Neural progenitor cell (in vitro differentiated cells): ENCODE data around the gene FAT1. TPM values are rescaled to one million over a fixed set of nuclear protein-coding genes. Genes with fewer than 3 reads are reported as not detected.

Experiments
- DNase-seq: peaks from one replicate; pipeline ENCODE4 v3.0.0-alpha.2; 2016; ENCODE audit warnings: low spot score
- H2AFZ ChIP-seq: fragments of 200-600 bp; sonication (generic); replicated peaks from 2 replicates; pipeline ENCODE4 v1.6.1; 2016; ENCODE audit warnings: antibody characterized with exemption
- H3F3A ChIP-seq: fragments of 200-600 bp; sonication (generic); 2 replicates; pipeline ENCODE4 v1.6.1; 2016; ENCODE audit warnings: antibody characterized with exemption, low read depth
- H3K27ac ChIP-seq: fragments of 200-600 bp; sonication (generic); 2 replicates; pipeline ENCODE4 v1.5.1; 2016; ENCODE audit warnings: mild to moderate bottlenecking
- H3K27me3 ChIP-seq: fragments of 200-600 bp; sonication (generic); 2 replicates; pipeline ENCODE4 v1.6.1; 2016; ENCODE audit warnings: mild to moderate bottlenecking, moderate library complexity
- H3K36me3 ChIP-seq: fragments of 200-600 bp; sonication (generic); 2 replicates; pipeline ENCODE4 v1.5.1; 2016
- H3K4me1 ChIP-seq: fragments of 200-600 bp; sonication (generic); 2 replicates; pipeline ENCODE4 v1.6.1; 2016; ENCODE audit warnings: mixed run types
- H3K4me2 ChIP-seq: fragments of 200-600 bp; sonication (generic); 2 replicates; pipeline ENCODE4 v1.6.1; 2016
- H3K4me3 ChIP-seq: fragments of 200-600 bp; sonication (generic); 2 replicates; pipeline ENCODE4 v1.5.1; 2016
- H3K79me2 ChIP-seq: fragments of 200-600 bp; sonication (generic); 2 replicates; pipeline ENCODE4 v1.6.1; 2016; ENCODE audit warnings: low read depth
- H3K9ac ChIP-seq: fragments of 200-600 bp; sonication (generic); 2 replicates; pipeline ENCODE4 v1.6.1; 2016
- H3K9me3 ChIP-seq: fragments of 200-600 bp; sonication (generic); 2 replicates; pipeline ENCODE4 v1.5.1; 2016; ENCODE audit warnings: low read depth
- H4K20me1 ChIP-seq: fragments of 200-600 bp; sonication (generic); 2 replicates; pipeline ENCODE4 v1.6.1; 2016; ENCODE audit warnings: low read depth
- H3K27ac Mint-ChIP-seq: 3 replicates; pipeline ENCODE4 v1.8.0; 2021; ENCODE audit warnings: mixed read lengths
- H3K27me3 Mint-ChIP-seq: 2 replicates; pipeline ENCODE4 v1.8.0; 2022; ENCODE audit warnings: low read depth, mild to moderate bottlenecking, inconsistent platforms, moderate library complexity, mixed read lengths; ENCODE audit not compliant: insufficient read depth
- H3K36me3 Mint-ChIP-seq: 3 replicates; pipeline ENCODE4 v1.8.0; 2021; ENCODE audit warnings: mixed read lengths
- H3K4me1 Mint-ChIP-seq: 3 replicates; pipeline ENCODE4 v1.8.0; 2021; ENCODE audit warnings: mixed read lengths
- H3K4me3 Mint-ChIP-seq: 3 replicates; pipeline ENCODE4 v1.8.0; 2021; ENCODE audit warnings: mild to moderate bottlenecking, moderate library complexity, mixed read lengths
- H3K9me3 Mint-ChIP-seq: 3 replicates; pipeline ENCODE4 v1.8.0; 2020; ENCODE audit warnings: mixed read lengths
- EZH2 ChIP-seq: fragments of 200-600 bp; sonication (generic); IDR thresholded peaks from 2 replicates; pipeline ENCODE4 v1.6.1; 2017; ENCODE audit warnings: antibody characterized with exemption, mild to moderate bottlenecking, moderate library complexity
- EZH2phosphoT487 ChIP-seq: fragments of 200-600 bp; sonication (generic); IDR thresholded peaks from 2 replicates; pipeline ENCODE4 v1.6.1; 2017; ENCODE audit warnings: antibody characterized with exemption
- total RNA-seq: library from RNA; depleted of rRNA; stranded (reverse); fragments of >200 nt; gene quantifications from 2 replicates; pipeline ENCODE4 v1.2.3, GENCODE V29; 2015; ENCODE audit warnings: low replicate concordance
- TF ChIP-seq, protein P1 (sequence below): fragments of 200-600 bp; sonication (generic); IDR thresholded peaks from 2 replicates; pipeline ENCODE4 v1.5.1; 2017; ENCODE audit warnings: antibody characterized with exemption, mild to moderate bottlenecking

FAT1 gene
- total RNA-seq, 1 donor from 2014 or later = 517 TPM

GRCh38 chr4:186728631-186729271 is 5.1 kb upstream of the FAT1 start:
- Mint-ChIP-seq H3K9me3 (no peaks in the 10 kb centered on the region), H3K27ac (no peak overlapping the region), H3K27me3 (peaks cover 8% of the 10 kb centered on the region), H3K4me1 (peaks cover 25% of the 10 kb centered on the region), H3K4me3 (peak overlapping the region; percentile 36), H3K36me3 (no peaks in the 10 kb centered on the region)
- H2AFZ ChIP-seq = no peak overlapping the region
- no peak overlapping the region for H3K9ac ChIP-seq
- DNase-seq = peak; percentile 42
- peaks cover 31% of the 10 kb centered on the region for H3F3A ChIP-seq
- TF ChIP-seq EZH2phosphoT487 (no peak), EZH2 (no peak)
- TF ChIP-seq, protein P1, sequence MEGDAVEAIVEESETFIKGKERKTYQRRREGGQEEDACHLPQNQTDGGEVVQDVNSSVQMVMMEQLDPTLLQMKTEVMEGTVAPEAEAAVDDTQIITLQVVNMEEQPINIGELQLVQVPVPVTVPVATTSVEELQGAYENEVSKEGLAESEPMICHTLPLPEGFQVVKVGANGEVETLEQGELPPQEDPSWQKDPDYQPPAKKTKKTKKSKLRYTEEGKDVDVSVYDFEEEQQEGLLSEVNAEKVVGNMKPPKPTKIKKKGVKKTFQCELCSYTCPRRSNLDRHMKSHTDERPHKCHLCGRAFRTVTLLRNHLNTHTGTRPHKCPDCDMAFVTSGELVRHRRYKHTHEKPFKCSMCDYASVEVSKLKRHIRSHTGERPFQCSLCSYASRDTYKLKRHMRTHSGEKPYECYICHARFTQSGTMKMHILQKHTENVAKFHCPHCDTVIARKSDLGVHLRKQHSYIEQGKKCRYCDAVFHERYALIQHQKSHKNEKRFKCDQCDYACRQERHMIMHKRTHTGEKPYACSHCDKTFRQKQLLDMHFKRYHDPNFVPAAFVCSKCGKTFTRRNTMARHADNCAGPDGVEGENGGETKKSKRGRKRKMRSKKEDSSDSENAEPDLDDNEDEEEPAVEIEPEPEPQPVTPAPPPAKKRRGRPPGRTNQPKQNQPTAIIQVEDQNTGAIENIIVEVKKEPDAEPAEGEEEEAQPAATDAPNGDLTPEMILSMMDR = no peak
- no peaks in the 10 kb centered on the region for H3K36me3 ChIP-seq
- H3K4me2 ChIP-seq = peak overlapping the region; percentile 88
- H3K27ac ChIP-seq = no peak overlapping the region
- H3K79me2 ChIP-seq = peaks cover 37% of the 10 kb centered on the region
- peak overlapping the region; percentile 96 for H3K4me3 ChIP-seq
- H4K20me1 ChIP-seq = peaks cover 11% of the 10 kb centered on the region
- H3K4me1 ChIP-seq = peaks cover 16% of the 10 kb centered on the region
- no peaks in the 10 kb centered on the region for H3K9me3 ChIP-seq
- H3K27me3 ChIP-seq = no peaks in the 10 kb centered on the region

- Histone ChIP-seq H3K4me1 (peaks cover 16% of the 10 kb centered on the region), H3K27me3 (no peaks in the 10 kb centered on the region), H4K20me1 (peaks cover 14% of the 10 kb centered on the region), H3K79me2 (peaks cover 44% of the 10 kb centered on the region), H2AFZ (no peak overlapping the region), H3F3A (peaks cover 36% of the 10 kb centered on the region), H3K4me3 (peak overlapping the region; percentile 96), H3K36me3 (no peaks in the 10 kb centered on the region), H3K9ac (no peak overlapping the region), H3K27ac (no peak overlapping the region), H3K4me2 (peak overlapping the region; percentile 88), H3K9me3 (no peaks in the 10 kb centered on the region)
- H3K4me1 Mint-ChIP-seq = peaks cover 21% of the 10 kb centered on the region
- H3K4me3 Mint-ChIP-seq = peak overlapping the region; percentile 95
- no peak overlapping the region for H3K27ac Mint-ChIP-seq
- no peaks in the 10 kb centered on the region for H3K36me3 Mint-ChIP-seq
- H3K27me3 Mint-ChIP-seq = peaks cover 9% of the 10 kb centered on the region
- no peaks in the 10 kb centered on the region for H3K9me3 Mint-ChIP-seq
- peak; percentile 75 for DNase-seq
- TF ChIP-seq, protein P1 = peak; percentile 42
- TF ChIP-seq EZH2phosphoT487 (no peak), EZH2 (no peak)
These were observed 4.4 kb upstream of the FAT1 start for GRCh38 chr4:186727977-186728519.

- peak overlapping the region; percentile 96 for H3K4me3 ChIP-seq
- H3F3A ChIP-seq = peaks cover 42% of the 10 kb centered on the region
- Mint-ChIP-seq H3K27ac (peak overlapping the region; percentile 97), H3K9me3 (no peaks in the 10 kb centered on the region), H3K4me1 (peaks cover 21% of the 10 kb centered on the region), H3K27me3 (peaks cover 14% of the 10 kb centered on the region), H3K4me3 (peak overlapping the region; percentile 95), H3K36me3 (no peaks in the 10 kb centered on the region)
- DNase-seq = peak; percentile 58
- H3K9ac ChIP-seq = peak overlapping the region; percentile 21
- peak overlapping the region; percentile 52 for H2AFZ ChIP-seq
- H3K4me1 ChIP-seq = peaks cover 16% of the 10 kb centered on the region
- no peaks in the 10 kb centered on the region for H3K9me3 ChIP-seq
- no peak for TF ChIP-seq EZH2phosphoT487
- no peak for TF ChIP-seq EZH2
- TF ChIP-seq, protein P1 = no peak
- peaks cover 19% of the 10 kb centered on the region for H4K20me1 ChIP-seq
- H3K27ac ChIP-seq = peak overlapping the region; percentile 83
- no peaks in the 10 kb centered on the region for H3K36me3 ChIP-seq
- H3K27me3 ChIP-seq = no peaks in the 10 kb centered on the region
- H3K4me2 ChIP-seq = peak overlapping the region; percentile 88
- H3K79me2 ChIP-seq = peaks cover 51% of the 10 kb centered on the region
These were observed 3.7 kb upstream of the FAT1 start for GRCh38 chr4:186727169-186727976.
